SK-N-SH treated with all-trans-retinoic acid at 6 μM for 48 hours (cell line): ENCODE data around the gene PPP1R14D.

ENCODE experiments used
- ATAC-seq: fragments of 200-7000 bp; cut with Tn5 transposase; 3 replicates; pipeline ENCODE4 v1.9.1; 2020; ENCODE audit warnings: mild to moderate bottlenecking, moderate library complexity
- ARNTL ChIP-seq: fragments of 450-650 bp; formaldehyde crosslinking; IDR thresholded peaks from 2 replicates; pipeline ENCODE4 v1.5.0; 2020; ENCODE audit warnings: low read depth, mild to moderate bottlenecking, moderate library complexity, borderline replicate concordance
- BACH2 ChIP-seq: fragments of 250-450 bp; sonication (Bioruptor Pico); IDR thresholded peaks from 2 replicates; pipeline ENCODE4 v1.9.0; 2021; ENCODE audit warnings: mild to moderate bottlenecking, borderline replicate concordance
- CREB5 ChIP-seq: fragments of 250-450 bp; sonication (Bioruptor Pico); IDR thresholded peaks from 2 replicates; pipeline ENCODE4 v1.5.1; 2020; ENCODE audit warnings: low read depth, mild to moderate bottlenecking, moderate library complexity
- CSDC2 ChIP-seq: fragments of 250-450 bp; sonication (Bioruptor Pico); IDR thresholded peaks from 2 replicates; pipeline ENCODE4 v1.5.0; 2020; ENCODE audit warnings: mild to moderate bottlenecking, moderate library complexity
- CSRNP3 ChIP-seq: fragments of 250-450 bp; sonication (Bioruptor Pico); IDR thresholded peaks from 2 replicates; pipeline ENCODE4 v1.5.1; 2021; ENCODE audit warnings: mild to moderate bottlenecking, moderate library complexity
- ESRRG ChIP-seq: fragments of 250-450 bp; sonication (Bioruptor Pico); IDR thresholded peaks from 2 replicates; pipeline ENCODE4 v1.6.1; 2021; ENCODE audit warnings: mild to moderate bottlenecking
- ISL1 ChIP-seq: fragments of 250-450 bp; sonication (Bioruptor Pico); IDR thresholded peaks from 2 replicates; pipeline ENCODE4 v2.1.2; 2022; ENCODE audit warnings: mild to moderate bottlenecking, moderate library complexity
- OSR1 ChIP-seq: fragments of 250-450 bp; sonication (Bioruptor Pico); IDR thresholded peaks from 2 replicates; pipeline ENCODE4 v1.8.0; 2022; ENCODE audit warnings: moderate library complexity, mild to moderate bottlenecking, inconsistent platforms
- PATZ1 ChIP-seq: fragments of 250-450 bp; sonication (Bioruptor Pico); IDR thresholded peaks from 2 replicates; pipeline ENCODE4 v1.8.0; 2020; ENCODE audit warnings: mild to moderate bottlenecking, moderate library complexity, borderline replicate concordance
- POU6F1 ChIP-seq: fragments of 250-450 bp; sonication (Bioruptor Pico); IDR thresholded peaks from 2 replicates; pipeline ENCODE4 v1.8.0; 2021; ENCODE audit warnings: low read depth, mild to moderate bottlenecking, moderate library complexity, borderline replicate concordance
- PPARA ChIP-seq: fragments of 250-450 bp; sonication (Bioruptor Pico); IDR thresholded peaks from 2 replicates; pipeline ENCODE4 v1.5.0; 2020; ENCODE audit warnings: mild to moderate bottlenecking, borderline replicate concordance
- RARB ChIP-seq: fragments of 250-450 bp; sonication (Bioruptor Pico); IDR thresholded peaks from 2 replicates; pipeline ENCODE4 v1.8.0; 2021; ENCODE audit warnings: mild to moderate bottlenecking, moderate library complexity
- SNAI2 ChIP-seq: fragments of 250-450 bp; sonication (Bioruptor Pico); IDR thresholded peaks from 2 replicates; pipeline ENCODE4 v1.5.0; 2020; ENCODE audit warnings: mild to moderate bottlenecking, moderate library complexity
- TCF4 ChIP-seq: fragments of 250-450 bp; sonication (Bioruptor Pico); IDR thresholded peaks from 2 replicates; pipeline ENCODE4 v1.8.0; 2021; ENCODE audit warnings: mild to moderate bottlenecking, moderate library complexity, borderline replicate concordance
- TOX ChIP-seq: fragments of 250-450 bp; sonication (Bioruptor Pico); IDR thresholded peaks from 2 replicates; pipeline ENCODE4 v1.8.0; 2021; ENCODE audit warnings: mild to moderate bottlenecking, moderate library complexity, borderline replicate concordance
- TSHZ2 ChIP-seq: fragments of 250-450 bp; sonication (Bioruptor Pico); IDR thresholded peaks from 2 replicates; pipeline ENCODE4 v1.5.0; 2020; ENCODE audit warnings: mild to moderate bottlenecking, moderate library complexity
- ZFP3 ChIP-seq: fragments of 250-450 bp; sonication (Bioruptor Pico); IDR thresholded peaks from 2 replicates; pipeline ENCODE4 v1.5.0; 2020; ENCODE audit warnings: mild to moderate bottlenecking, moderate library complexity
- ZFP30 ChIP-seq: fragments of 450-650 bp; formaldehyde crosslinking; IDR thresholded peaks from 2 replicates; pipeline ENCODE4 v1.5.0; 2022; ENCODE audit warnings: mild to moderate bottlenecking, moderate library complexity
- ZNF565 ChIP-seq: fragments of 450-650 bp; formaldehyde crosslinking; conservative IDR thresholded peaks from 2 replicates; pipeline ENCODE4 v1.5.0; 2020; ENCODE audit warnings: low read depth, mild to moderate bottlenecking, moderate library complexity
- ZNF70 ChIP-seq: fragments of 450-650 bp; formaldehyde crosslinking; IDR thresholded peaks from 2 replicates; pipeline ENCODE4 v1.5.0; 2020; ENCODE audit warnings: mild to moderate bottlenecking, moderate library complexity
- ZNF8 ChIP-seq: fragments of 450-650 bp; formaldehyde crosslinking; IDR thresholded peaks from 2 replicates; pipeline ENCODE4 v1.5.0; 2020; ENCODE audit warnings: mild to moderate bottlenecking, moderate library complexity

Gene PPP1R14D

GRCh38 chr15:40775740-40776536 lies 52.6 kb downstream of the PPP1R14D start:
- ATAC-seq: no peak
- TF ChIP-seq TSHZ2 (CRISPR knock-in tag) (no peak), ARNTL (CRISPR knock-in tag) (no peak), RARB (CRISPR knock-in tag) (no peak), PPARA (no peak), ESRRG (CRISPR knock-in tag) (no peak), POU6F1 (CRISPR knock-in tag) (no peak), CREB5 (CRISPR knock-in tag) (no peak), ZFP30 (CRISPR knock-in tag) (no peak), BACH2 (CRISPR knock-in tag) (no peak), TOX (no peak), ZNF70 (no peak), CSDC2 (CRISPR knock-in tag) (no peak), ZNF8 (CRISPR knock-in tag) (no peak), CSRNP3 (CRISPR knock-in tag) (no peak), TCF4 (CRISPR knock-in tag) (no peak), PATZ1 (CRISPR knock-in tag) (no peak)

GRCh38 chr15:40775007-40775406 lies 53.5 kb downstream of the PPP1R14D start:
- ATAC-seq: no peak

GRCh38 chr15:40773902-40774301 lies 54.6 kb downstream of the PPP1R14D start:
- ATAC-seq: no peak
- TF ChIP-seq ISL1 (CRISPR knock-in tag) (no peak), CSRNP3 (CRISPR knock-in tag) (no peak), OSR1 (CRISPR knock-in tag) (no peak), ESRRG (CRISPR knock-in tag) (no peak), PATZ1 (CRISPR knock-in tag) (no peak), ARNTL (CRISPR knock-in tag) (no peak), ZNF565 (no peak), BACH2 (CRISPR knock-in tag) (no peak), TCF4 (CRISPR knock-in tag) (no peak), RARB (CRISPR knock-in tag) (no peak), POU6F1 (CRISPR knock-in tag) (no peak), CSDC2 (CRISPR knock-in tag) (no peak), ZFP3 (CRISPR knock-in tag) (no peak)

More at GRCh38 chr15:40775007-40775406, 53.5 kb downstream of the PPP1R14D start:
- TF ChIP-seq ZNF565: no peak
- TF ChIP-seq ISL1 (CRISPR knock-in tag): no peak
- no peak for TF ChIP-seq SNAI2 (CRISPR knock-in tag)
- no peak for TF ChIP-seq ARNTL (CRISPR knock-in tag)
- no peak for TF ChIP-seq ZNF8 (CRISPR knock-in tag)
- TF ChIP-seq TOX: no peak
- no peak for TF ChIP-seq BACH2 (CRISPR knock-in tag)
